Hepatocyte (in vitro differentiated cells): Measurements from ENCODE around the gene OR2J2.

Experiments
- CTCF ChIP-seq: fragments of 200-600 bp; sonication (generic); IDR thresholded peaks from 2 replicates; pipeline ENCODE4 v1.5.1; 2016; ENCODE audit warnings: antibody characterized with exemption, mild to moderate bottlenecking; ENCODE audit not compliant: poor library complexity
- EZH2 ChIP-seq: fragments of 200-600 bp; sonication (generic); IDR thresholded peaks from 2 replicates; pipeline ENCODE4 v1.6.1; 2016; ENCODE audit warnings: antibody characterized with exemption, mild to moderate bottlenecking, borderline replicate concordance
- EZH2phosphoT487 ChIP-seq: fragments of 200-600 bp; sonication (generic); IDR thresholded peaks from one replicate; pipeline ENCODE4 v1.6.1; 2018; ENCODE audit warnings: antibody characterized with exemption, mild to moderate bottlenecking, low read depth, moderate library complexity; ENCODE audit not compliant: unreplicated experiment, severe bottlenecking

- no peak for TF ChIP-seq CTCF
- no peak for TF ChIP-seq EZH2phosphoT487
- TF ChIP-seq EZH2, result no peak
Observed at GRCh38 chr6:29153083-29153482, 17.6 kb upstream of the OR2J2 start.
